Hematopoietic multipotent progenitor cell treated with erythropoietin and hydrocortisone succinate and interleukin-3 and kit ligand, for 8 days (in vitro differentiated cells): ENCODE measurements around the gene ASCC1.
A peak's percentile ranks its signal among the peaks of the same experiment; 100 is the strongest.

Source experiments
- DNase-seq: peaks from one replicate; pipeline ENCODE4 v3.0.0-alpha.2; 2015

The ASCC1 gene

DNA sequence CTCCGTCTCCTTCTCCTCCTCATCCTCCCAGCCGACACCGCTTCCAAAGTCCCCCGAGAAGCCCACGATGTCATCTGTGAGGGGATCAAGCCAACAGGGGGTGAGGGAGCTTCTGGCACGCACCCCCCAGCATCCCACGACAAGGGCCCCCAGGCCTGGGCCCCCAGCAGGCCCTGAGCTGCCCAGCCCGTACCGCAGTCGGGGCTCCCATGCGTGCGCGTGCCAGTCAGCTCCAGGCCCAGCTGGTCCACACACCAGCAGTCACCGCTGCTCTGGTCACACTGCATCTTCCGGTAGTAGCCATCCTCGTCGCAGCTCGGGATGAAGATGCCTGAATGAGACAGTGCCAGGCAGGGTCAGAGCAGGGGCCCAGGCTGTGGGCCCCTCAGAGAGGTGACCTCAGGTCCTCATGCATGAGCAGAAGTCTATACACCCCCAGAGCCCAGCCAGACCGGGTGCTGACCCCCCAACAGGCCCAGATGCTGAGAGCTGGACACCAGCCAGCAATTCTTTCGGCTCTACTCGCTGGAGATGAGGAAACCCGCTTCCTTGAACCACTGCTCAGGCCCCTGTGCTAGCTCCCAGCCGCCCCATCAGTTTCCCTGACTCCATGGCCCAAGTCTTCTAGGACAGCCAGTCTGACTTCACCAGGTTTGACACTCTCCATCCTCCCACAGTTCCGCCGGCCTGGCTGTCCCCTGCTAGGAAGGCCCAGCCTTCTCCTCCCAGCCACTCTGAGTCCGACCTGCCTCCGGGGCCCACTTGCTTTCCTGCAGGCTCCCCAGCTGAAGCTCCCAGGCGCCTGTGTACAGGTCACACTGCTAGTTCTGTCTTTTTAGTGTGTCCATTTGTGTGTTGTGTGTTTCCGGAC is 153.0 kb downstream of the ASCC1 start:
- no peak for DNase-seq

DNA sequence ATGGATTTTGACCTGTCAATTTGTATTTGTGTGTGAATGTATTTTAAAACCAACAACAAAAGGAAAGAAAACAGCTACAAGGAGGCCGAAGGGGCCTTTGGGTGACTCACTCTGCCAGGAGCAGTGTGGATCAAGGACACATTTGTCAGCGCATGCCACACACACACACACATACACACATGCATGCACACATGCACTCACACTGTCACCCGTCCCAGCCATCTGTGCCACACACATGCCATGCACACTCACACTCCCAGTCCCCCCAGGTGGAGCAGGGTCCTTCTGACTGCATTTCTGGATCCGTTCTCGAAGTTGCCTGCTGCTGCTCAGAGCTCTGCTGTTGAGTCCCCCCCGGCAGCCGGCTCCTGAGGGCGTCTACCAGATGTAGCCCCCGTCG is 153.7 kb downstream of the ASCC1 start:
- no peak for DNase-seq

DNA sequence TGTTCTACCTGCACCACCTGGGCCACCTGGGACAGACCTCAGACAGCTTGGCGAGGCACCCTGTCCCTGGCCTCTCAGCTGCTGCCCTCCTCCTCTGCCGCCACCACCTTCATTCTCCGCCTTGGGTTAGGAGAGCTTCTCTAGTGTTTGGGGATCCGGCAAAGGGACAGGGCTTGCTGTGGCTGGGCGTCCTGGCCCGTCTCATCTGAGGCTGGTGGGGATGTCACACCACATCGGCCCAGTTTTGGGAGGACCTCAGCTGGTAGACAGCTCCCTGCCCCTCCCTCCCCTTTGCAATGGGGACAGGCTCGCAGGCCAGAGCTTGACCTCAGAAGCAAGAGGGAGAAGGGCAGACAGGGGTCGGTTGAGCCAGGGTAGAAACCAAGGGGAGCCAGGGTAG is 154.1 kb downstream of the ASCC1 start:
- DNase-seq: no peak

DNA sequence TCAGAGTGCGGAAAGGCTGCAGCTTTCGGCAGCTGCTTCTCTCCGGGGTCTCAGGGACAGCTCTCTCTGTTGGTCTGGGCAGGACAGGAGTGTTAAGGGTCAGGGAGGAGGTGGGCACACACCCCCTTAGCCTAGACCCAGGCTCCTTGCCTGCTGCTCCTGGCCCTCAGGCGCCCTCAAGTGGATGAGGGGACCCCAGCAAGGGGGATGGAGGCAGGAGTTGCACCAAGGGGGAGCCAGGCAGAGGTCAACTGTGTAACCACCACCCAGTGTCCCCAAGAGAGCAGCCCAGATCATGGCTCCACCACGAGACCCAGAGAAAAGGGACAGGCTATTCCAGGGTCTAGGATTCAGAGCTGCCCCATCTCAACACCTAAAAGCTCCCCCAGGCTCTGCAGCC is 154.6 kb downstream of the ASCC1 start:
- no peak for DNase-seq

DNA sequence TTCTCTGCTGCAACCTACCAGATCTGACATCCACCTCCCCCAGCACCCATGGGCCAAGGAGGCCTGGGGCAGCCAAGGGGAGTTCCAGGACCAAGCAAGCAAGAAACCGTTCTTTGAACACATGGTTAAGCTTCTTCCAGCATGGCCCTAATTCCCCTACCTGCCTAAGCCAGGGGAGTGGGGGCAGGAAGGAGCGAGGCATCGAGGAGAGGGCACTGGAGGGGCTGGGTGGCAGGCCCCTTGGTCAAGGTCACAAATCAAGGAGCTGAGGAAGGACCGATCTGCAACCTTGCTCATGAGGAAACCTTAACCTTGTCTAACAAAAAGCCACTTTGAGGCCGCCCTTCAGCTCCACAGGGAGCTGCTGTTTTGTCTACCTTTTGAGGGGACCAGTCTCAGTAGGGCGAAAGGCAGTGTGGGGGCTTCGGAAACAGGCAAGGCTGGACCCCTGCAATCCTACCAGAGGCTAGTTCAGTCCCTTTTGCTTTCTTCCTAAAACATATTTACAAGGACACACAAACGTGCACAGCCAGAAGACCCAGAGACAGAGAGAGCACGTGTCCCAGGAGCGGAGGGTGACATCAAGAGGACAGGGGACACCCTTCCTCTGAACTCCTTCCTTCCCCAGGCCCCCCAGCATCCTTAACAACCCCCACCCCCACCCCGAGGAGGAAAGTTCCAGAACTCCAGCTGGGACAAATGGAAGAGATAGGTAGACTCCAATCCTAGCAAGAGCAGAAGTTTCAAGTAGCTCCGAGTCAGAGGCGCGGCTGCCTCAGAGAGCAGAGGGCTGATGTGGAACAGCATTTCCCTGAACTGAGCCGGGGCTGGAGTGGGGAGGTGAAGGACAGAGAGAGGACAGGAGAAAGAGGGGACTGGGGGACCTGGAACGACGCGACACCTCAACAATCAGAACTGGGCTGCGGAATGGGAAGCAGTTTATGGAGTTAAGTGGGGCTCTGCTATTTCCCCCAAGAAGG is 155.9 kb downstream of the ASCC1 start:
- no peak for DNase-seq

DNA sequence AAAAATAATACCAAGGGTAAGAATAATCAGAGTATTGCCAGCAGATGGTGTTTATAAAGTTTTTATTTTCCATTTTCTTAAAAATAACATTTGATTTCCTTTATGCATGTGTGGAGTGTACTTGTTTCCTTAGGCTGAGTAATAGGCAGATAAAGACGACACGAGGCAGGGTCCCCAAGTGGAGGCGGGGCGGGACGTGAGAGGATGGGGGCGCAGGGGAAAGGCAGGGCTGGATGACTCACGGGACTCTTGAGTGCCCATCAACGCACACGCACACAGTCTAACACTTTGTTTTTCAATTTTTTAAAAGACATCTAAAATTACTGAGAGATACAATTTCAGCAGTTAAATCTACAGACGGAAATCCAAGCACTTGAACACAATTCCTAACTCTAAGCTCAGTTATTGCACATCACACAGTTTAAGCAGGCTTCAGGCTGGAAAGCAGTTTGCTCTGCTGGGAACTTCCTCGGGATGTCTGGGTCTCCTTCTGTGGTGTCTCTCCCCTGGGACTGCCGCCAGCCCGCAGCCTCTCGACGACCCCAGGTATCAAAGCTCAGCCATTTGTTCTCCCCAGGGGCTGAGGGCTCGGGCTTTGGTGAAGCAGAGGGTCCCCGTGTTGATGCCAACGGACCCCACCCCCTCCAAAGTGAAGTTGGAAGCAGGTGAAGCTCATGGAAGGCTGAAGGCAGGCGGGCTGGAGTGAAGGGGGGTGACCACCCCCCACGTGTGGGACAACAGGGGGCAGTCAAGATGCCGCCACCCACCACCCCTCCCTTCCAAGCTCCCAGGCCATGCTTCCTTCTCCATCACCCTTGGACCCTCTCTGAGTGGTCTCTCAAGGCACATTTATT is 156.9 kb downstream of the ASCC1 start:
- no peak for DNase-seq

DNA sequence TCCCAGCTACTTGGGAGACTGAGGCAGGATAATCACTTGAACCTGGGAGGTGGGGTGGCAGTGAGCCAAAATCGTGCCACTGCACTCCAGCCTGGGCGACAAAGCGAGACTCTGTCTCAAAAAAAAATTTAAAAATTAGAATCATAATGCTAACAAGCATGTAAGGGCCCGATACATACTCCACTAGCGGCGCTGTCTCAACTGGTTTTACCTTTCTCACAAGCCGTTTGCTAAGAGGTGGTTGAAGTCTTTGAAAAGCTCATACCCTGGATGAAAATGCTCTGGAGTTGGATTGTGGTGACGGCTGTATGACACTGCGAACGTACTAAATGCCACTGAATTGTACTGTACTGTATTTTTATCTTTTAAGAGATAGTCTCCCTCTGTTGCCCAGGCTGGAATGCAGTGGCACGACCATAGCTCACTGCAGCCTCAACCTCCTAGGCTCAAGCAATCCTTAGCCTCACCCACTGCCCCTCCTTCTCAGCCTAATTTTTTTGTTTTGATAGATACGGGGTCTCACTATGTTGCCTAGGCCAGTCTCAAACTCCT is 157.7 kb downstream of the ASCC1 start:
- no peak for DNase-seq

DNA sequence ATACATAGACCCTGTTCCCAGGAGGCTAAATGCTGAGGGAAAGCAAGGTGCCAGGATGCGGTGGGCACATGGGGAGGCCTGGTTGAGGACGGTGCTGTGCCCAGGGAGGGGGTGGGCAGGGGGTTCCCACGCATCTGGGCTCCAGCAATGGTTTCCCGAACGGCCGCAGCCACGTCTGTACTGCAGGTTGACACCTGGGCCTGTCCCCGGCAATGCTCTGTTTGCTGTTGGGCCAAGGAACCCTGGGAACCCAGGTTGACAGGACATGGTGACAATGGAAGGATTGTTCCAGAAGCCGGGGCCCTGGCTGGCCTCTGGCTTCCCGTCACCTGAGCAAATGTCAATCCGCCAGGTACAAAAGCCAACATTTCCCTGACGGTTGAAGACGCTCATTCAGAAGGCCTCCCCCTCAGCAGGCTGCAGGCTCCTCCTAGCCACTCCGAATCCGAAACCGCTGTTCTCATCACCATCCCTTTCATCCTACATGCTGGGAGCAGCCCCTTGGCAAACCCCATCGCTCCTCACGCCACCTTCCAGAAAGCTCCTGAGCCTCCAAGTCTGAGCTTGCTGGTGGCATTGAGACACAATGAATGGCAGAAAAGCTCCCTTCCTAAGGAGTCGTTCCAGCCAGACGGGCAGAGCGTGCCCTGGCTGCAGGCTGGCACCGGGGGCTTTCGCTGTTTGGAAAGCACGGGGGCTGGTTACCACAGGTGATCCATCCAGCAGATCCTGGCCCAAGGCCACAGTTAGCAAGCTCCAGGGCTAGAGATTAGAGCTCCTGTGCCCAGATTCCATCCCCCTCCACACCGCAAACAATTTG is 158.9 kb downstream of the ASCC1 start:
- no peak for DNase-seq

DNA sequence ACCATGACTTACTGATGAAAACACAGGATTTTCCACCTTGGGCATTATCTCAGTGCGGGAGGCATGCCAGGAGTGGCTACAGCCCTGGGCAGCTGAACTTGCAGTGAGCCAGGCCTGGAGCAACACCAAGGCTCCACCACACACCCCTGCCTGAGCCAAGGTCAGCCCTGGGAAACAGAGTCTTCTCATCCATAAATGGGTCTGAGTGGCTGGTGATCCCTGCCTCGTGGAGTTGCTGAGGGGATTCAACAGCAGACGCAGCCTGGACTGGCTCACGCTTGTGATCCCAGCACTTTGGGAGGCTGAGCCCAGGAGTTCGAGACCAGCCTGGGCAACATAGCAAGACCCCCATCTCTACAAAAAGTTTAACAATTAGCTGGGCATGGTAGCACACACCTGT is 160.0 kb downstream of the ASCC1 start:
- no peak for DNase-seq

DNA sequence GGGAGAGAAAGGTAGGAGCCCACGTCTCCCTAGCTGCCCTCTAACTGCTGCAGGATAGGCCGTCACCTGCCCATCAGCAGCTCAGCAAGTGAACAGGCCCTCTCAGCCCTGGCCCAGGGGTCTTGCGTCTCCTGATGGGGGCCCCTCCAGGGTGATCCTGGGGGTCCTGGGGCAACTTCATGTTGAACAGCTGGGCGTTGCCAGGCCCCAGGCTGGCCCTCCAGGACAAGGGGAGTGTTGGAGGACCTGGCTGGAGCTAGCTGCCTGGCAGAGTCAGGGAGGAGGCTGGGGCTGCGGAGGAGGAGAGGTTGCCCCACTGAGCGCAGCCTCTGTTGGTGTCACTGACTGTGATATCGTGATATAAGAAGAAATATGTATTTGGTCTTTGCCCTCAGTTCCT is 162.4 kb downstream of the ASCC1 start:
- DNase-seq: no peak

DNA sequence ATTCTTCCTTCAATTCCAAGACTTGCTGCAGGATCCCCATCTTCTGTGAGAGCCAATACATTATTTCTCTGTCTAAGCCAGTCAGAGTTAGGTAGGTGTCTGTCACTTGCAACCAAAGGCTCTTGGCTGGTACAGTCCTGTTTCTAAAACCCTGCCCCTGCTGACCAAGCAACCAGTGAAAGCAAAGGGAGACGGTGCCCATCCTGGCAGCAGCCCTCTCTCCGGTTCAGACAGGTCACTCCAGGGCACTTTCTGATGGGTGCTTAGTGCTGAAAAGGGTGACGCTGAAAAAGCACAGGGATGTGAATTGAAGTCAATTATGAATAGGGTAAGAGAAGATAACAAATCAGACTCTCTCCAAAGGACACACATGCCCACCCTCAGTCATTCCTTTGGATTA is 165.2 kb downstream of the ASCC1 start:
- no peak for DNase-seq

DNA sequence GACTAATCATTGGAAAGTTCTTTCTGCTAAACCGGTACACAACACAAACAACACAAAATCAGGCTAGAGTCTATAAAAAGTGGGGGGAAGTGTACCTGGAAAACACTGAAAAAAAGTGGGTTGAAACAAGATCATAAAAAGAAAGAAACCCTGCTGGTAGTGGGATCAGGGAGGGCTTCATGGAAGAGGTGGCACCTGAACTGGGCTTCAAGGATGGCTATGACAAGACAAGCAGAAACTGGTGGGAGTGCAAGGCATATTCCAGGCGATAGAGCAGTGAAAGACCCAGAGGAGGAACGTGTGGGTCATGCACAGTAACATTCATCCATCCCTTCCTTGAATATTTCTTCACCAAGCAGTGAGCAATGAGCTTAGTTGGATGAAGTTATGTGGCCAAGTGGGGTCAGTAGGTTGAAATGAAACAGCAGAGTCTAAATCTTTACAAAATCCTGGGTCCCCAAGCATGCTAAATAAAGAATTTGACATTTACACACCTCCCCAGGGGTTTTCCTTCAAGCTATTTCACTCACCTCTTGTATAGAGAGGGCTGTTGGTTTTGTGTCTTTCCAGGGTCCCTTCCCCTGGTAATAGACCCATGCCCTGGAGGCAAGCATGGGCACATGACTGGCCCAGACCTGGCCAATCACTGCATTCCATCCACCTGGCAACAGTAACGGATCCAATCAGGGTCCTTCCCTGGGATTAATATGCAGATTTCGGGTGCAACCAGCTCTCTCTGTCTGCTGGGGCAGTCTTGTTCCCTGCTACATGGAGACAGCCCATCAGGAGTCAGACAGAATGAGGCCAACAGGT is 165.9 kb downstream of the ASCC1 start:
- no peak for DNase-seq

DNA sequence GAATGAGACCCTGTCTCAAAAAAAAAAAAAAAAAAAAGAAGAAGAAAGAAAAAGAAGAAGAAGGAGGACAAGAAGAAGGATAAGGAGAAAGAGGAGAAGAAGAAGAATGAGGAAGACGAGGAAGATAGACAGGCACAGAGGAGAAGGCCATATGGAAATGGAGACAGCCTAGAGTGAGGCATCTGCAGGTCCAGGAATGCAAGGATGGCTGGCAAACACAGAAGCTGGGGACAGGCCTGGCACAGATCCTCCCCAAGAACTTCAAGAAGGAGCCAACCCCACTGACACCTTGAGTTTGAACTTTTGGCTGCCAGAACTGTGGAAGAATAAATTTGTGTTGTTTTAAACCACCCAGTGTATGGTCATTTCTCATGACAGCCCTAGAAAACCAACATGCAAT is 166.6 kb downstream of the ASCC1 start:
- DNase-seq: no peak

DNA sequence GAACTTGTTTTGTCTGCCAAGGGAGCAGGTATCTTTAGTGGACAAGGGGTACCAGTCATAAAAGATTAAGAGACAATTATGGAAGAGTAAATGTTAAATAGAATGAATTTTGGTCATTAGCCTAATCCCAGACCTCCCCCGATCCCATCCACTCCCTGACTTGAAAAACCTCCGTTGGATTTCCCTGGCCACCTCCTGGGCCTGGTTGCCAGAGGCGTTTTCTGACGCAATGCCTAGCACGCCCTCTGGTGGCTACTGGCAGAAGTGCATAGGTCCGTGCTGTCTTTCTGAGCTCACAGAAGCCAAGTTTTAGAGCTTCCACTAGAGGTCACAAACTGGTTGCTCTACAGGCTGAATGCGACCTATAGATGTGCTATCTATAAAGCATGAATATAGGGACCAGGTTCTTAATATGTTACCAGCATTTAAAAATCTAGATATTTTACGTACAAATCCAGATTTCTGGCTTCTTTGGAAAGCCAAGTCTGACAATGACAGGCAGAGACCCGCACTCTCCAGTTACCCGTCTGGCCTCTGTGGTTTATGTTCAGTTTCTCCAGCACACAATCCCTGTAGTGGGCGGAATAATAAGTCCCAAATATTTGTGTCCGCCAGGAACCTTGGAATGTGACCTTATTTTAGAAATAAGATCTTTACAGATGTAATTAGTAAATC is 167.5 kb downstream of the ASCC1 start:
- peak; percentile 92 for DNase-seq
